Neural cell (in vitro differentiated cells): ENCODE measurements around the gene IGSF23. TPM values are rescaled to one million over a fixed set of nuclear protein-coding genes. Genes with fewer than 3 reads are reported as not detected.

Experiments used
- H2AFZ ChIP-seq: fragments of 200-600, 300-800 bp; sonication (generic), shearing (Covaris generic); 2 replicates; pipeline ENCODE4 v1.6.0; 2014; ENCODE audit warnings: low read depth, mild to moderate bottlenecking, antibody characterized with exemption, low read length, moderate library complexity
- H3F3A ChIP-seq: fragments of 200-600 bp; shearing (Covaris generic); 2 replicates; pipeline ENCODE4 v1.6.1; 2016; ENCODE audit warnings: mild to moderate bottlenecking, moderate library complexity, mixed read lengths, antibody characterized with exemption, low read length; ENCODE audit not compliant: insufficient read depth, poor library complexity, severe bottlenecking
- H3K27ac ChIP-seq: fragments of 200-600, 300-800 bp; sonication (generic), shearing (Covaris generic); 2 replicates; pipeline ENCODE4 v1.5.1; 2014; ENCODE audit warnings: mild to moderate bottlenecking, low read length, moderate library complexity
- H3K27me3 ChIP-seq: fragments of 300-800, 200-600 bp; sonication (generic), shearing (Covaris generic); 2 replicates; pipeline ENCODE4 v1.6.0; 2014; ENCODE audit warnings: mild to moderate bottlenecking, low read depth, low read length, moderate library complexity; ENCODE audit not compliant: insufficient read depth
- H3K36me3 ChIP-seq: fragments of 300-800, 200-600 bp; sonication (generic), shearing (Covaris generic); 2 replicates; pipeline ENCODE4 v1.5.1; 2014; ENCODE audit warnings: mild to moderate bottlenecking, antibody characterized with exemption, low read length, moderate library complexity; ENCODE audit not compliant: insufficient read depth
- H3K4me2 ChIP-seq: fragments of 300-800, 200-600 bp; sonication (generic), shearing (Covaris generic); 2 replicates; pipeline ENCODE4 v1.6.0; 2014; ENCODE audit warnings: mild to moderate bottlenecking, low read length
- H3K4me3 ChIP-seq: fragments of 300-800, 200-600 bp; sonication (generic), shearing (Covaris generic); 2 replicates; pipeline ENCODE4 v1.5.1; 2014; ENCODE audit warnings: mild to moderate bottlenecking, low read length, moderate library complexity
- H3K79me2 ChIP-seq: fragments of 200-600 bp; shearing (Covaris generic); replicated peaks from 2 replicates; pipeline ENCODE4 v1.6.0; 2014; ENCODE audit warnings: mild to moderate bottlenecking, low read length, moderate library complexity; ENCODE audit not compliant: insufficient read depth
- H3K9ac ChIP-seq: fragments of 300-800, 200-600 bp; sonication (generic), shearing (Covaris generic); 2 replicates; pipeline ENCODE4 v1.6.1; 2016; ENCODE audit warnings: mild to moderate bottlenecking, low read length, mixed read lengths
- H3K9me2 ChIP-seq: fragments of 200-600 bp; shearing (Covaris generic); 2 replicates; pipeline ENCODE4 v1.6.1; 2016; ENCODE audit warnings: mild to moderate bottlenecking, low read length, mixed read lengths; ENCODE audit not compliant: insufficient read depth
- H3K9me3 ChIP-seq: fragments of 200-600, 300-800 bp; sonication (generic), shearing (Covaris generic); 2 replicates; pipeline ENCODE4 v1.6.1; 2016; ENCODE audit warnings: mild to moderate bottlenecking, mixed run types, low read length, moderate library complexity, mixed read lengths
- H4K20me1 ChIP-seq: fragments of 200-600 bp; shearing (Covaris generic); 2 replicates; pipeline ENCODE4 v1.6.1; 2016; ENCODE audit warnings: mild to moderate bottlenecking, mixed run types; ENCODE audit not compliant: insufficient read depth
- EP300 ChIP-seq: fragments of 450-650 bp; conservative IDR thresholded peaks from 2 replicates; pipeline ENCODE4 v1.6.1; 2014; ENCODE audit warnings: antibody characterized with exemption, mild to moderate bottlenecking, moderate library complexity; ENCODE audit not compliant: poor library complexity, severe bottlenecking
- EZH2 ChIP-seq: fragments of 200-600, 300-800 bp; shearing (Covaris generic), sonication (generic); IDR thresholded peaks from 2 replicates; pipeline ENCODE4 v1.6.1; 2014; ENCODE audit warnings: antibody characterized with exemption, low read length, borderline replicate concordance, mild to moderate bottlenecking; ENCODE audit not compliant: insufficient read depth, poor library complexity, severe bottlenecking
- MXI1 ChIP-seq: fragments of 450-650 bp; conservative IDR thresholded peaks from 2 replicates; pipeline ENCODE4 v1.6.1; 2014; ENCODE audit warnings: antibody characterized with exemption, mild to moderate bottlenecking; ENCODE audit not compliant: poor library complexity, severe bottlenecking
- POLR2AphosphoS5 ChIP-seq: IDR thresholded peaks from 2 replicates; pipeline ENCODE4 v1.6.1; 2012
- RAD21 ChIP-seq: fragments of 450-650 bp; conservative IDR thresholded peaks from 2 replicates; pipeline ENCODE4 v1.6.1; 2014; ENCODE audit warnings: antibody characterized with exemption, mild to moderate bottlenecking, moderate library complexity
- SMC3 ChIP-seq: fragments of 450-650 bp; conservative IDR thresholded peaks from 2 replicates; pipeline ENCODE4 v1.6.1; 2014; ENCODE audit warnings: antibody characterized with exemption, mild to moderate bottlenecking, moderate library complexity; ENCODE audit not compliant: poor library complexity
- TAF1 ChIP-seq: IDR thresholded peaks from 2 replicates; pipeline ENCODE4 v1.6.1; 2012; ENCODE audit warnings: low read depth
- polyA plus RNA-seq: library from polyadenylated mRNA; depleted of rRNA; stranded (reverse); fragments of >200 nt; gene quantifications from 2 replicates; pipeline ENCODE4 v1.2.3, GENCODE V29; 2014
- TF ChIP-seq, protein P1 (sequence below): IDR thresholded peaks from 2 replicates; pipeline ENCODE4 v1.6.1; 2012; ENCODE audit warnings: borderline replicate concordance
- TF ChIP-seq, protein P2 (sequence below): fragments of 450-650 bp; IDR thresholded peaks from 2 replicates; pipeline ENCODE4 v1.5.1; 2014; ENCODE audit warnings: antibody characterized with exemption, mild to moderate bottlenecking, moderate library complexity; ENCODE audit not compliant: poor library complexity, severe bottlenecking

Gene IGSF23
- polyA plus RNA-seq, 1 donor from 2014 or later = not detected

DNA sequence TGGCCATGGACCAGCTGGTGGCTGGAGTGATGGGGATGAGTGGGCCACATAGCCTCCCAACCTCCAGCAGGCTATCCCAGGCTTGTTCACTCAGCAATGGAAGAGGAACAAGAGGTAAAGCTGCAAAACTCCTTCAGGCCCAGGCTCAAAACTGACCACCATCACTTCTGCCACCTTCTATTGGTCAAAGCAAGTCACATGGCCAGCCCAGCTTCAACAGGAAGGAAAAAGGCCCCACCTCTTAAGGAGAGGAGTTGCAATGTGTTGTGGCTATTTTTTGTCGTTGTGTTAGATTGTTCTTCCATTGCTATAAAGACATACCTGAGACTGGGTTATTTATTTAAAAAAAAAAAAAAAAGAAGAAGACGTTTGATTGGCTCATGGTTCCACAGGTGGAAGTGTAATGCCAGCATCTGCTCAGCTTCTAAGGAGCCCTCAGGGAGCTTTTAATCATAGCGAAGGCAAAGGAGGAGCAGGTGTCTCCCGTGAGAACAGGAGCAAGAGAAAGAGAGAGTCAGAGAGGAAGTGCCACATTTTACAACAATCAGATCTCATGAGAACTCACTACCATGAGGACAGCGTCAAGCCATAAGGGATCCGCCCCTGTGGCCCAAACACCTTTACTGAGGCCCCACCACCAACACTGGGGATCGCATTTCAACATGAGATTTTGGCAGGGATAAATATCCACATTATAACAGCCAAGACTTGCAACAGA, 5.4 kb downstream of the IGSF23 start:
- no peak overlapping the region for H2AFZ ChIP-seq
- H3K27me3 ChIP-seq = no peaks in the 10 kb centered on the region
- no peaks in the 10 kb centered on the region for H3K9me2 ChIP-seq
- TF ChIP-seq MXI1 (no peak), POLR2AphosphoS5 (no peak), EP300 (no peak), RAD21 (no peak), SMC3 (no peak), TAF1 (no peak), EZH2 (no peak)
- TF ChIP-seq, protein P1, sequence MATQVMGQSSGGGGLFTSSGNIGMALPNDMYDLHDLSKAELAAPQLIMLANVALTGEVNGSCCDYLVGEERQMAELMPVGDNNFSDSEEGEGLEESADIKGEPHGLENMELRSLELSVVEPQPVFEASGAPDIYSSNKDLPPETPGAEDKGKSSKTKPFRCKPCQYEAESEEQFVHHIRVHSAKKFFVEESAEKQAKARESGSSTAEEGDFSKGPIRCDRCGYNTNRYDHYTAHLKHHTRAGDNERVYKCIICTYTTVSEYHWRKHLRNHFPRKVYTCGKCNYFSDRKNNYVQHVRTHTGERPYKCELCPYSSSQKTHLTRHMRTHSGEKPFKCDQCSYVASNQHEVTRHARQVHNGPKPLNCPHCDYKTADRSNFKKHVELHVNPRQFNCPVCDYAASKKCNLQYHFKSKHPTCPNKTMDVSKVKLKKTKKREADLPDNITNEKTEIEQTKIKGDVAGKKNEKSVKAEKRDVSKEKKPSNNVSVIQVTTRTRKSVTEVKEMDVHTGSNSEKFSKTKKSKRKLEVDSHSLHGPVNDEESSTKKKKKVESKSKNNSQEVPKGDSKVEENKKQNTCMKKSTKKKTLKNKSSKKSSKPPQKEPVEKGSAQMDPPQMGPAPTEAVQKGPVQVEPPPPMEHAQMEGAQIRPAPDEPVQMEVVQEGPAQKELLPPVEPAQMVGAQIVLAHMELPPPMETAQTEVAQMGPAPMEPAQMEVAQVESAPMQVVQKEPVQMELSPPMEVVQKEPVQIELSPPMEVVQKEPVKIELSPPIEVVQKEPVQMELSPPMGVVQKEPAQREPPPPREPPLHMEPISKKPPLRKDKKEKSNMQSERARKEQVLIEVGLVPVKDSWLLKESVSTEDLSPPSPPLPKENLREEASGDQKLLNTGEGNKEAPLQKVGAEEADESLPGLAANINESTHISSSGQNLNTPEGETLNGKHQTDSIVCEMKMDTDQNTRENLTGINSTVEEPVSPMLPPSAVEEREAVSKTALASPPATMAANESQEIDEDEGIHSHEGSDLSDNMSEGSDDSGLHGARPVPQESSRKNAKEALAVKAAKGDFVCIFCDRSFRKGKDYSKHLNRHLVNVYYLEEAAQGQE = no peak
- TF ChIP-seq, protein P2, sequence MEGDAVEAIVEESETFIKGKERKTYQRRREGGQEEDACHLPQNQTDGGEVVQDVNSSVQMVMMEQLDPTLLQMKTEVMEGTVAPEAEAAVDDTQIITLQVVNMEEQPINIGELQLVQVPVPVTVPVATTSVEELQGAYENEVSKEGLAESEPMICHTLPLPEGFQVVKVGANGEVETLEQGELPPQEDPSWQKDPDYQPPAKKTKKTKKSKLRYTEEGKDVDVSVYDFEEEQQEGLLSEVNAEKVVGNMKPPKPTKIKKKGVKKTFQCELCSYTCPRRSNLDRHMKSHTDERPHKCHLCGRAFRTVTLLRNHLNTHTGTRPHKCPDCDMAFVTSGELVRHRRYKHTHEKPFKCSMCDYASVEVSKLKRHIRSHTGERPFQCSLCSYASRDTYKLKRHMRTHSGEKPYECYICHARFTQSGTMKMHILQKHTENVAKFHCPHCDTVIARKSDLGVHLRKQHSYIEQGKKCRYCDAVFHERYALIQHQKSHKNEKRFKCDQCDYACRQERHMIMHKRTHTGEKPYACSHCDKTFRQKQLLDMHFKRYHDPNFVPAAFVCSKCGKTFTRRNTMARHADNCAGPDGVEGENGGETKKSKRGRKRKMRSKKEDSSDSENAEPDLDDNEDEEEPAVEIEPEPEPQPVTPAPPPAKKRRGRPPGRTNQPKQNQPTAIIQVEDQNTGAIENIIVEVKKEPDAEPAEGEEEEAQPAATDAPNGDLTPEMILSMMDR = no peak
- H3K4me3 ChIP-seq = no peak overlapping the region
- H4K20me1 ChIP-seq = no peaks in the 10 kb centered on the region
- no peak overlapping the region for H3K9ac ChIP-seq
- H3K9me3 ChIP-seq = no peaks in the 10 kb centered on the region
- no peak overlapping the region for H3K4me2 ChIP-seq
- H3K36me3 ChIP-seq = no peaks in the 10 kb centered on the region
- H3F3A ChIP-seq = no peaks in the 10 kb centered on the region
- H3K79me2 ChIP-seq = no peaks in the 10 kb centered on the region
- no peak overlapping the region for H3K27ac ChIP-seq

DNA sequence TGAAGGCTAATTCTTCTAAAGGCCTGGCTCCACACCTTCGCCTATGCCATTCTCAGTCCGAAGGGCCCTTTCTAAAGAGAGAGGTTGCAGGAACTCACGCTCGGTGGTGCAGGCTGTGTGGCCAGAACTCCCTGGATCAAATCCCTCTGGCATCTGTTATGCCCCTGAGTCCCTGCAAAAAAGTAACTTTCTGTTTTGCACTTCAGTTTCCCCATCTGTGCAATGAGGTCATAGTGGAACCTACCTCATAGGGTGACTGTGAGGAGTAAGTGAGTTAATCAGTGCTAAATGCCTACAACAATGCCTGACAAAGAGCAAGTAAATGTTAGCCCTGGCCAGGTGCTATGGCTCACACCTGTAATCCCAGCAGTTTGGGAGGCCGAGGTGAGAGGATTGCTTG, 7.3 kb downstream of the IGSF23 start:
- H3K4me2 ChIP-seq = no peak overlapping the region
- H3F3A ChIP-seq = no peaks in the 10 kb centered on the region
- no peaks in the 10 kb centered on the region for H3K9me3 ChIP-seq
- TF ChIP-seq, protein P1 = no peak
- TF ChIP-seq EZH2 (no peak), RAD21 (no peak), MXI1 (no peak)
- TF ChIP-seq, protein P2 = no peak
- H3K27ac ChIP-seq = no peak overlapping the region
- no peaks in the 10 kb centered on the region for H3K9me2 ChIP-seq
- no peaks in the 10 kb centered on the region for H3K36me3 ChIP-seq
- H4K20me1 ChIP-seq = no peaks in the 10 kb centered on the region
- no peak overlapping the region for H2AFZ ChIP-seq
- H3K9ac ChIP-seq = no peak overlapping the region
- H3K27me3 ChIP-seq = no peaks in the 10 kb centered on the region
- no peaks in the 10 kb centered on the region for H3K79me2 ChIP-seq
- no peak overlapping the region for H3K4me3 ChIP-seq
